Esophagus muscularis mucosa (tissue), 4 donors: ENCODE results near the gene DDHD1. TPM values are rescaled to one million over a fixed set of nuclear protein-coding genes. Genes with fewer than 3 reads are reported as not detected.

ENCODE experiments used
- DNase-seq: peaks from one replicate; pipeline ENCODE4 v3.0.0-alpha.2; 2017; ENCODE audit errors: extremely low spot score
- H3K27ac ChIP-seq, 4 donors: fragments of 200-600 bp; sonication (generic); replicated peaks in 1 of 4; 1 replicate in 3 of 4; 2 replicates in 1 of 4; pipeline ENCODE4 v1.5.1; 2016 to 2019; ENCODE audit warnings: mild to moderate bottlenecking in 1 of 4
- H3K27me3 ChIP-seq, 4 donors: fragments of 200-600 bp; sonication (generic); one replicate each; pipeline versions ENCODE4 v1.5.1 to v1.6.0; 2016 to 2019
- H3K36me3 ChIP-seq, 4 donors: fragments of 200-600 bp; sonication (generic); one replicate each; pipeline ENCODE4 v1.5.1; 2016 to 2019
- H3K4me1 ChIP-seq, 4 donors: fragments of 200-600 bp; sonication (generic); one replicate each; pipeline ENCODE4 v1.5.1; 2016 to 2019
- H3K4me3 ChIP-seq, 4 donors: fragments of 200-600 bp; sonication (generic); 1 replicate in 2 of 4; 2 replicates in 2 of 4; pipeline ENCODE4 v1.5.1; 2016 to 2019; ENCODE audit warnings: mild to moderate bottlenecking in 4 of 4, moderate library complexity in 1 of 4
- H3K9me3 ChIP-seq, 4 donors: fragments of 200-600 bp; sonication (generic); 1 replicate in 3 of 4; 2 replicates in 1 of 4; pipeline ENCODE4 v1.5.1; 2016 to 2019
- CTCF ChIP-seq, 3 experiments: fragments of 200-600 bp in 2 of 3; fragments of 450-650 bp in 1 of 3; sonication (generic) in 2 of 3; IDR thresholded peaks; one replicate each; pipeline ENCODE4 v1.5.1; 2017 to 2019; ENCODE audit warnings: antibody characterized with exemption in 3 of 3, mild to moderate bottlenecking in 2 of 3, moderate library complexity in 1 of 3
- EP300 ChIP-seq: sonication (generic); formaldehyde crosslinking; IDR thresholded peaks from one replicate; pipeline ENCODE4 v1.6.1; 2017; ENCODE audit warnings: antibody characterized with exemption
- POLR2A ChIP-seq: fragments of 450-650 bp; IDR thresholded peaks from one replicate; pipeline ENCODE4 v1.6.1; 2017; ENCODE audit warnings: antibody characterized with exemption, moderate library complexity, mild to moderate bottlenecking, low read depth
- POLR2AphosphoS5 ChIP-seq, 2 donors: sonication (generic); formaldehyde crosslinking; IDR thresholded peaks; one replicate each; pipeline ENCODE4 v1.6.1; 2017; ENCODE audit warnings: antibody characterized with exemption in 2 of 2
- WGBS: methylation state at CpG from one replicate; pipeline ENCODE4 v1.1.5; 2018; 5-methylcytosine and 5-hydroxymethylcytosine counted together
- intact Hi-C: fragments of 100-400 bp; cut with DNase I; formaldehyde crosslinking; loops from one replicate; pipeline ENCODE4 v1.15.1; 2023
- total RNA-seq, 4 donors: library from RNA; depleted of rRNA; stranded (reverse); fragments of >200 nt; gene quantifications; one replicate each; pipeline versions ENCODE4 v1.1.0 to v1.2.1, GENCODE V29; 2016

Gene DDHD1
- total RNA-seq, 4 donors from 2014 or later = 15.4 to 19.9 (median 16.2) TPM

- Histone ChIP-seq H3K27ac (peak overlapping the region; percentile 64 to 71 (median 68)), H3K27me3 (no peaks in the 10 kb centered on the region), H3K4me3 (peak overlapping the region in 3 of 4 donors; percentile 16 to 34 (median 18)), H3K9me3 (no peaks in the 10 kb centered on the region), H3K4me1 (peaks cover 37 to 45% (median 41%) of the 10 kb centered on the region in 4 donors), H3K36me3 (peaks cover 0 to 8% (median 0%) of the 10 kb centered on the region in 4 donors)
- intact Hi-C loops = no loop called here
- TF ChIP-seq POLR2AphosphoS5 (IDR thresholded peaks at IDR 0.05) (no peak), POLR2A (no peak), EP300 (no peak), CTCF (IDR thresholded peaks at IDR 0.05) (no peak)
- DNase-seq = no peak
- WGBS = 18% methylated on average over 4 of the region's 4 CpGs
These were observed 110.6 kb downstream of the DDHD1 start for GRCh38 chr14:53042480-53042879.

GRCh38 chr14:53041067-53041466, 112.1 kb downstream of the DDHD1 start:
- H3K27ac ChIP-seq = peak overlapping the region in 2 of 4 donors; percentile 67 to 71
- intact Hi-C loops = no loop called here
- 81% methylated on average over 2 of the region's 2 CpGs for WGBS
- no peaks in the 10 kb centered on the region for H3K27me3 ChIP-seq
- no peaks in the 10 kb centered on the region for H3K9me3 ChIP-seq
- TF ChIP-seq CTCF (IDR thresholded peaks at IDR 0.05) = no peak
- no peak for TF ChIP-seq POLR2AphosphoS5 (IDR thresholded peaks at IDR 0.05)
- TF ChIP-seq POLR2A = no peak
- no peak for TF ChIP-seq EP300
- no peak for DNase-seq
- H3K4me1 ChIP-seq = peaks cover 37 to 48% (median 46%) of the 10 kb centered on the region in 4 donors
- no peak overlapping the region for H3K4me3 ChIP-seq
- H3K36me3 ChIP-seq = peaks cover 0 to 8% (median 0%) of the 10 kb centered on the region in 4 donors

- Histone ChIP-seq H3K4me1 (peaks cover 39 to 63% (median 59%) of the 10 kb centered on the region in 4 donors), H3K36me3 (peaks cover 0 to 8% (median 0%) of the 10 kb centered on the region in 4 donors), H3K27ac (no peak overlapping the region), H3K27me3 (no peaks in the 10 kb centered on the region), H3K9me3 (no peaks in the 10 kb centered on the region), H3K4me3 (no peak overlapping the region)
- WGBS = 100% methylated on average over 3 of the region's 3 CpGs
- intact Hi-C loops = no loop called here
- DNase-seq = no peak
- TF ChIP-seq CTCF (IDR thresholded peaks at IDR 0.05) (no peak), POLR2AphosphoS5 (IDR thresholded peaks at IDR 0.05) (no peak), EP300 (no peak), POLR2A (no peak)
These were observed 114.5 kb downstream of the DDHD1 start for GRCh38 chr14:53038629-53039028.

- WGBS = 83% methylated on average over 1 of the region's 1 CpG
- peaks cover 0 to 8% (median 0%) of the 10 kb centered on the region in 4 donors for H3K36me3 ChIP-seq
These were observed 116.1 kb downstream of the DDHD1 start for GRCh38 chr14:53037016-53037415.

More at GRCh38 chr14:53037016-53037415, 116.1 kb downstream of the DDHD1 start:
- no peaks in the 10 kb centered on the region for H3K9me3 ChIP-seq
- TF ChIP-seq EP300 (no peak), POLR2A (no peak), POLR2AphosphoS5 (IDR thresholded peaks at IDR 0.05) (no peak), CTCF (IDR thresholded peaks at IDR 0.05) (no peak)
- no peak overlapping the region for H3K27ac ChIP-seq
- H3K4me1 ChIP-seq = peaks cover 37 to 62% (median 58%) of the 10 kb centered on the region in 4 donors
- H3K27me3 ChIP-seq = no peaks in the 10 kb centered on the region
- no peak for DNase-seq
- H3K4me3 ChIP-seq = no peak overlapping the region
- intact Hi-C loops = no loop called here
